ENCODE measurements around the gene EHMT1. TPM values are rescaled to one million over a fixed set of nuclear protein-coding genes. Genes with fewer than 3 reads are reported as not detected.

Gene EHMT1
- total and polyA plus RNA-seq, 10 of the 15 experiments (the other 5 are each of a cell fraction or from before 2014, with no cell fraction given): 2.9 to 100 (median 48.1) TPM

DNA sequence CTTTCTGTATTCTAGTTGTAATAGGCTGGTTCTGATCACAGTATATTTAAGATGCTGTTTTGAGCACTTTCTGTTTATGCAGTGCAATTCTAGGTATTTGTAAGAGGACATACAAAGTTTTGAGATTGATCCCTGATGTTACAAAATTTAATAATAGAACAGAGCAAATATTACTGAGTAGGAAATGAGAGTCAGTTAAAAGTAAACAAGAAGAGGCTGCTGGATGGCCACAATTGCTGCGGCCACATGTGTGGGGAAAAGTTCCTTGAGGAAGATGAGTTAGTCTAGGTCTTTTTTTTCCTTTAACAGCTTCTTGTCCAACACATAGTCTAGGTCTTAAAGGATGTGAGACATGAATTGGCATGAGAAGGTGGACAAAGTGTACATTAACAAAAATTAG lies 11.3 kb downstream of the EHMT1 start (continued):
- TF ChIP-seq, protein P1, sequence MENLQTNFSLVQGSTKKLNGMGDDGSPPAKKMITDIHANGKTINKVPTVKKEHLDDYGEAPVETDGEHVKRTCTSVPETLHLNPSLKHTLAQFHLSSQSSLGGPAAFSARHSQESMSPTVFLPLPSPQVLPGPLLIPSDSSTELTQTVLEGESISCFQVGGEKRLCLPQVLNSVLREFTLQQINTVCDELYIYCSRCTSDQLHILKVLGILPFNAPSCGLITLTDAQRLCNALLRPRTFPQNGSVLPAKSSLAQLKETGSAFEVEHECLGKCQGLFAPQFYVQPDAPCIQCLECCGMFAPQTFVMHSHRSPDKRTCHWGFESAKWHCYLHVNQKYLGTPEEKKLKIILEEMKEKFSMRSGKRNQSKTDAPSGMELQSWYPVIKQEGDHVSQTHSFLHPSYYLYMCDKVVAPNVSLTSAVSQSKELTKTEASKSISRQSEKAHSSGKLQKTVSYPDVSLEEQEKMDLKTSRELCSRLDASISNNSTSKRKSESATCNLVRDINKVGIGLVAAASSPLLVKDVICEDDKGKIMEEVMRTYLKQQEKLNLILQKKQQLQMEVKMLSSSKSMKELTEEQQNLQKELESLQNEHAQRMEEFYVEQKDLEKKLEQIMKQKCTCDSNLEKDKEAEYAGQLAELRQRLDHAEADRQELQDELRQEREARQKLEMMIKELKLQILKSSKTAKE (IDR thresholded peaks at IDR 0.05; ENCODE audit: low read depth, poor library complexity, severe bottlenecking): no peak

DNA sequence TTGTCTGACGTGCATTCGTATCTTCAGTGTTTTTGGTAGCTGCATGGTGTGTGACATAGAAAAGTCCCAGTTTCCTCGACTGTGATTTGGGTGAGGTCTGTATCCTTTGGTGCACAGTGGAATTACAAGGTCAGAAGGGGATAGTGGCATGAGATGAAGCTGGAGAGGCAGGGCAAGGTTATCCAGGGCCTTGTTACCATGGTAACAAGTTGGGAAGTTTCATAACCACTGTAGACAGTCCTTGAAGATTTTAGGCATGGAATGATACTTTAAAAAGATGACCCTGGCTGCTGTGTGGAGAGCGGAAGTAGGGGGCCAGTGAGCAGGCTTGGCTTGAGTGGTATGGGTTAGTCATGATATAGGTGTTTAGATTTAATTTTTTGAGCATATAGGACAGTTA lies 11.9 kb downstream of the EHMT1 start:
- in situ Hi-C loops (cut with MboI): no loop called here
- BruUV-seq (replicated peaks): no TSS peak
- TF ChIP-seq, protein P2, sequence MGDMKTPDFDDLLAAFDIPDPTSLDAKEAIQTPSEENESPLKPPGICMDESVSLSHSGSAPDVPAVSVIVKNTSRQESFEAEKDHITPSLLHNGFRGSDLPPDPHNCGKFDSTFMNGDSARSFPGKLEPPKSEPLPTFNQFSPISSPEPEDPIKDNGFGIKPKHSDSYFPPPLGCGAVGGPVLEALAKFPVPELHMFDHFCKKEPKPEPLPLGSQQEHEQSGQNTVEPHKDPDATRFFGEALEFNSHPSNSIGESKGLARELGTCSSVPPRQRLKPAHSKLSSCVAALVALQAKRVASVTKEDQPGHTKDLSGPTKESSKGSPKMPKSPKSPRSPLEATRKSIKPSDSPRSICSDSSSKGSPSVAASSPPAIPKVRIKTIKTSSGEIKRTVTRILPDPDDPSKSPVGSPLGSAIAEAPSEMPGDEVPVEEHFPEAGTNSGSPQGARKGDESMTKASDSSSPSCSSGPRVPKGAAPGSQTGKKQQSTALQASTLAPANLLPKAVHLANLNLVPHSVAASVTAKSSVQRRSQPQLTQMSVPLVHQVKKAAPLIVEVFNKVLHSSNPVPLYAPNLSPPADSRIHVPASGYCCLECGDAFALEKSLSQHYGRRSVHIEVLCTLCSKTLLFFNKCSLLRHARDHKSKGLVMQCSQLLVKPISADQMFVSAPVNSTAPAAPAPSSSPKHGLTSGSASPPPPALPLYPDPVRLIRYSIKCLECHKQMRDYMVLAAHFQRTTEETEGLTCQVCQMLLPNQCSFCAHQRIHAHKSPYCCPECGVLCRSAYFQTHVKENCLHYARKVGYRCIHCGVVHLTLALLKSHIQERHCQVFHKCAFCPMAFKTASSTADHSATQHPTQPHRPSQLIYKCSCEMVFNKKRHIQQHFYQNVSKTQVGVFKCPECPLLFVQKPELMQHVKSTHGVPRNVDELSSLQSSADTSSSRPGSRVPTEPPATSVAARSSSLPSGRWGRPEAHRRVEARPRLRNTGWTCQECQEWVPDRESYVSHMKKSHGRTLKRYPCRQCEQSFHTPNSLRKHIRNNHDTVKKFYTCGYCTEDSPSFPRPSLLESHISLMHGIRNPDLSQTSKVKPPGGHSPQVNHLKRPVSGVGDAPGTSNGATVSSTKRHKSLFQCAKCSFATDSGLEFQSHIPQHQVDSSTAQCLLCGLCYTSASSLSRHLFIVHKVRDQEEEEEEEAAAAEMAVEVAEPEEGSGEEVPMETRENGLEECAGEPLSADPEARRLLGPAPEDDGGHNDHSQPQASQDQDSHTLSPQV (IDR thresholded peaks at IDR 0.05): no peak
- TF ChIP-seq POLR2AphosphoS2 (IDR thresholded peaks at IDR 0.05; ENCODE audit: low read depth, low read length): no peak
- no peak for TF ChIP-seq ASH2L (IDR thresholded peaks at IDR 0.05; ENCODE audit: borderline replicate concordance, low read depth)
- peak; percentile 67 for TF ChIP-seq BMI1 (IDR thresholded peaks at IDR 0.05; ENCODE audit: borderline replicate concordance)
- ChIA-PET CTCF (no interaction called here), POLR2A (interaction anchor here (1.5 kb wide), 1 partner anchor 10 kb away, joined by 4 read pairs; no protein-coding TSS in a partner anchor), RAD21 (ENCODE audit: unreplicated experiment) (no interaction called here), SMC1A (ENCODE audit: uncharacterized antibody, unreplicated experiment) (no interaction called here)
- no peaks in the 10 kb centered on the region for H3K9me3 ChIP-seq (replicated peaks; ENCODE audit: control insufficient read depth, insufficient read depth, low read length)
- WGBS (ENCODE audit: insufficient coverage, insufficient replicate concordance, low lambda C conversion rate, missing lambda C conversion rate): 70% methylated on average over 4 of the region's 4 CpGs
- ATAC-seq (no peak), FAIRE-seq (no peak), DNase-seq (ENCODE audit: low read depth, low spot score) (no peak)
- no peaks in the 10 kb centered on the region; a peak in 2 of 4 replicates for H3K36me3 ChIP-seq (ENCODE audit: control insufficient read depth in 2 of 2, insufficient read depth in 2 of 2, low read length in 1 of 2)
- no peak overlapping the region for H2AFZ ChIP-seq (ENCODE audit: control insufficient read depth, low read depth, low read length)
- H3K27me3 ChIP-seq (replicated peaks in 1 of 2; ENCODE audit: control insufficient read depth in 2 of 2, insufficient read depth in 2 of 2, low read length in 1 of 2): no peaks in the 10 kb centered on the region
- H3K4me2 ChIP-seq (ENCODE audit: control insufficient read depth, insufficient read depth): 0 out of 2 replicates have a peak overlapping the region, but pooled peaks have one; percentile 22
- H3K79me2 ChIP-seq (ENCODE audit: control insufficient read depth, insufficient read depth, low read length): peaks cover 84% of the 10 kb centered on the region
- 0 out of 2 replicates have a peak overlapping the region, but pooled peaks have one; percentile 29 for H3K4me3 ChIP-seq
- intact Hi-C loops (cut with micrococcal nuclease; ENCODE audit: unreplicated experiment): no loop called here
- no peaks in the 10 kb centered on the region for H4K20me1 ChIP-seq (ENCODE audit: control insufficient read depth, insufficient read depth)
- H3K9ac ChIP-seq (ENCODE audit: control insufficient read depth, insufficient read depth, low read length): no peak overlapping the region
- H3K27ac ChIP-seq (ENCODE audit: control insufficient read depth, insufficient read depth): peak overlapping the region; percentile 42
- H3K4me1 ChIP-seq (ENCODE audit: control insufficient read depth, insufficient read depth, low read length): peaks cover 36% of the 10 kb centered on the region

Measured in GM12878 (cell line).